ENCODE results near the gene VAV2. TPM values are rescaled to one million over a fixed set of nuclear protein-coding genes. Genes with fewer than 3 reads are reported as not detected.
"Not testable (repeated sequence)": the region's sequence is repeated elsewhere in the genome, so short reads cannot be mapped to it uniquely, and the experiment has no call there.

VAV2 gene
- total RNA-seq, 2 experiments from 2014 or later = 4.7 to 6.4 TPM

GRCh38 chr9:133957772-133958171, 34.4 kb downstream of the VAV2 start:
- H3K9me3 Mint-ChIP-seq; H3K27me3 Mint-ChIP-seq; ATAC-seq (ENCODE audit: low read depth); POLR2A ChIA-PET; H3K4me1 Mint-ChIP-seq; H3K4me3 Mint-ChIP-seq; H3K27ac Mint-ChIP-seq; DNase-seq; H3K36me3 Mint-ChIP-seq: not testable (repeated sequence)

- no peak overlapping the region for H3K27ac Mint-ChIP-seq
- no peak for DNase-seq
- H3K36me3 Mint-ChIP-seq = no peaks in the 10 kb centered on the region
- H3K4me1 Mint-ChIP-seq = peaks cover 6% of the 10 kb centered on the region
- H3K27me3 Mint-ChIP-seq = no peaks in the 10 kb centered on the region
- ATAC-seq (ENCODE audit: low read depth) = no peak
- H3K4me3 Mint-ChIP-seq = no peak overlapping the region
- no peaks in the 10 kb centered on the region for H3K9me3 Mint-ChIP-seq
- POLR2A ChIA-PET = no interaction called here
Measured at GRCh38 chr9:133957328-133957727, 34.8 kb downstream of the VAV2 start.

- no peaks in the 10 kb centered on the region for H3K27me3 Mint-ChIP-seq
- H3K36me3 Mint-ChIP-seq = no peaks in the 10 kb centered on the region
- POLR2A ChIA-PET = interaction anchor here (1.4 kb wide), 1 partner anchor 35 kb away, joined by 3 read pairs; no protein-coding TSS in a partner anchor
- ATAC-seq (ENCODE audit: low read depth) (no peak), DNase-seq (no peak)
- peak overlapping the region; percentile 1 for H3K4me3 Mint-ChIP-seq
- no peaks in the 10 kb centered on the region for H3K9me3 Mint-ChIP-seq
- H3K27ac Mint-ChIP-seq = peak overlapping the region; percentile 5
- peaks cover 6% of the 10 kb centered on the region for H3K4me1 Mint-ChIP-seq
Measured at GRCh38 chr9:133956520-133957076, 35.5 kb downstream of the VAV2 start.

GRCh38 chr9:133955821-133956411, 36.2 kb downstream of the VAV2 start:
- Mint-ChIP-seq H3K4me3 (peak overlapping the region; percentile 66), H3K27ac (peak overlapping the region; percentile 79), H3K9me3 (no peaks in the 10 kb centered on the region), H3K27me3 (no peaks in the 10 kb centered on the region), H3K36me3 (no peaks in the 10 kb centered on the region), H3K4me1 (peaks cover 6% of the 10 kb centered on the region)
- ATAC-seq (ENCODE audit: low read depth) (peak; percentile 80), DNase-seq (peak; percentile 44)
- POLR2A ChIA-PET = interaction anchor here (0.6 to 1.5 kb wide), 3 partner anchors 36 to 313 kb away, joined by 3 to 4 read pairs (median 3); partner anchors contain the start of gene BRD3OS

- no peaks in the 10 kb centered on the region for H3K9me3 Mint-ChIP-seq
- H3K36me3 Mint-ChIP-seq = no peaks in the 10 kb centered on the region
- H3K27ac Mint-ChIP-seq = peak overlapping the region; percentile 72
- POLR2A ChIA-PET = interaction anchor here (0.6 to 1.5 kb wide), 3 partner anchors 36 to 313 kb away, joined by 3 to 4 read pairs (median 3); partner anchors contain the start of gene BRD3OS
- DNase-seq = peak; percentile 36
- H3K4me1 Mint-ChIP-seq = peaks cover 6% of the 10 kb centered on the region
- peak; percentile 48 for ATAC-seq (ENCODE audit: low read depth)
- peak overlapping the region; percentile 68 for H3K4me3 Mint-ChIP-seq
- no peaks in the 10 kb centered on the region for H3K27me3 Mint-ChIP-seq
Measured at GRCh38 chr9:133954862-133955529, 37.1 kb downstream of the VAV2 start.

GRCh38 chr9:133953976-133954709, 38.0 kb downstream of the VAV2 start:
- no peak overlapping the region for H3K27ac Mint-ChIP-seq
- no peak for DNase-seq
- H3K27me3 Mint-ChIP-seq = no peaks in the 10 kb centered on the region
- POLR2A ChIA-PET = interaction anchor here (1.5 kb wide), 1 partner anchor 71 kb away, joined by 4 read pairs; the partner anchor contains the start of gene BRD3OS
- H3K36me3 Mint-ChIP-seq = no peaks in the 10 kb centered on the region
- ATAC-seq (ENCODE audit: low read depth) = no peak
- peaks cover 6% of the 10 kb centered on the region for H3K4me1 Mint-ChIP-seq
- peak overlapping the region; percentile 68 for H3K4me3 Mint-ChIP-seq
- no peaks in the 10 kb centered on the region for H3K9me3 Mint-ChIP-seq

- Mint-ChIP-seq H3K4me1 (peaks cover 6% of the 10 kb centered on the region), H3K36me3 (no peaks in the 10 kb centered on the region), H3K27me3 (no peaks in the 10 kb centered on the region), H3K4me3 (no peak overlapping the region), H3K9me3 (no peaks in the 10 kb centered on the region), H3K27ac (no peak overlapping the region)
- ATAC-seq (ENCODE audit: low read depth) (no peak), DNase-seq (no peak)
- POLR2A ChIA-PET = no interaction called here
Measured at GRCh38 chr9:133953621-133953975, 38.5 kb downstream of the VAV2 start.

GRCh38 chr9:133952598-133953550, 39.2 kb downstream of the VAV2 start:
- ATAC-seq (ENCODE audit: low read depth) (no peak), DNase-seq (no peak)
- Mint-ChIP-seq H3K27me3 (no peaks in the 10 kb centered on the region), H3K36me3 (no peaks in the 10 kb centered on the region), H3K4me1 (peaks cover 6% of the 10 kb centered on the region), H3K27ac (no peak overlapping the region), H3K9me3 (no peaks in the 10 kb centered on the region), H3K4me3 (no peak overlapping the region)
- POLR2A ChIA-PET = no interaction called here

GRCh38 chr9:133951265-133951664, 40.9 kb downstream of the VAV2 start:
- H3K4me1 Mint-ChIP-seq = peaks cover 6% of the 10 kb centered on the region
- H3K9me3 Mint-ChIP-seq = no peaks in the 10 kb centered on the region
- no peaks in the 10 kb centered on the region for H3K36me3 Mint-ChIP-seq
- DNase-seq (no peak), ATAC-seq (ENCODE audit: low read depth) (no peak)
- H3K27me3 Mint-ChIP-seq = no peaks in the 10 kb centered on the region
- H3K27ac Mint-ChIP-seq = no peak overlapping the region
- H3K4me3 Mint-ChIP-seq = no peak overlapping the region
- POLR2A ChIA-PET = no interaction called here

- DNase-seq (no peak), ATAC-seq (ENCODE audit: low read depth) (no peak)
- no peaks in the 10 kb centered on the region for H3K27me3 Mint-ChIP-seq
- H3K27ac Mint-ChIP-seq = no peak overlapping the region
- H3K9me3 Mint-ChIP-seq = no peaks in the 10 kb centered on the region
- peaks cover 6% of the 10 kb centered on the region for H3K4me1 Mint-ChIP-seq
- no peak overlapping the region for H3K4me3 Mint-ChIP-seq
- POLR2A ChIA-PET = no interaction called here
- H3K36me3 Mint-ChIP-seq = no peaks in the 10 kb centered on the region
Measured at GRCh38 chr9:133950629-133951111, 41.5 kb downstream of the VAV2 start.

- POLR2A ChIA-PET = no interaction called here
- Mint-ChIP-seq H3K4me1 (peaks cover 6% of the 10 kb centered on the region), H3K4me3 (no peak overlapping the region), H3K27ac (no peak overlapping the region), H3K27me3 (no peaks in the 10 kb centered on the region), H3K9me3 (no peaks in the 10 kb centered on the region), H3K36me3 (no peaks in the 10 kb centered on the region)
- DNase-seq = no peak
- no peak for ATAC-seq (ENCODE audit: low read depth)
Measured at GRCh38 chr9:133950192-133950591, 41.9 kb downstream of the VAV2 start.

GRCh38 chr9:133949486-133950061, 42.5 kb downstream of the VAV2 start:
- Mint-ChIP-seq H3K27me3 (no peaks in the 10 kb centered on the region), H3K9me3 (no peaks in the 10 kb centered on the region), H3K4me3 (no peak overlapping the region), H3K4me1 (peaks cover 3% of the 10 kb centered on the region), H3K36me3 (no peaks in the 10 kb centered on the region), H3K27ac (no peak overlapping the region)
- no peak for DNase-seq
- POLR2A ChIA-PET = no interaction called here
- no peak for ATAC-seq (ENCODE audit: low read depth)

All from activated naive CD8-positive, alpha-beta T cell treated with anti-CD3 and anti-CD28 coated beads, Interleukin-2, amount 10 ng/mL, durations not matched to agents 7 days and 5 days (primary cell).